OCI-M2 (cell line): ENCODE data around the gene REV1.

Source experiments
- DNase-seq: peaks from one replicate; lab custom pipeline; 2025; ENCODE audit not compliant: unreplicated experiment; lab: John Stamatoyannopoulos, UW

Gene REV1

GRCh38 chr2:99451280-99451679, 38.5 kb downstream of the REV1 start:
- DNase-seq: no peak

GRCh38 chr2:99450199-99450598, 39.6 kb downstream of the REV1 start:
- no peak for DNase-seq

- no peak for DNase-seq
Measured at GRCh38 chr2:99448556-99448955, 41.3 kb downstream of the REV1 start.

GRCh38 chr2:99445065-99445464, 44.8 kb downstream of the REV1 start:
- no peak for DNase-seq

GRCh38 chr2:99444222-99444621, 45.6 kb downstream of the REV1 start:
- no peak for DNase-seq

- no peak for DNase-seq
Measured at GRCh38 chr2:99442837-99443236, 47.0 kb downstream of the REV1 start.

GRCh38 chr2:99439971-99440505, 49.8 kb downstream of the REV1 start:
- DNase-seq: no peak

GRCh38 chr2:99436874-99437273, 52.9 kb downstream of the REV1 start:
- DNase-seq: no peak

- no peak for DNase-seq
Measured at GRCh38 chr2:99433340-99433739, 56.5 kb downstream of the REV1 start.

- no peak for DNase-seq
Measured at GRCh38 chr2:99431587-99432275, 58.1 kb downstream of the REV1 start.

GRCh38 chr2:99430614-99431291, 59.1 kb downstream of the REV1 start:
- no peak for DNase-seq

GRCh38 chr2:99425022-99425421, 64.8 kb downstream of the REV1 start:
- DNase-seq: no peak

GRCh38 chr2:99424371-99424770, 65.4 kb downstream of the REV1 start:
- DNase-seq: no peak

- DNase-seq: no peak
Measured at GRCh38 chr2:99422599-99422998, 67.2 kb downstream of the REV1 start.

GRCh38 chr2:99421469-99421868, 68.3 kb downstream of the REV1 start:
- no peak for DNase-seq

GRCh38 chr2:99420751-99421299, 69.0 kb downstream of the REV1 start:
- DNase-seq: no peak

- DNase-seq: no peak
Measured at GRCh38 chr2:99420031-99420430, 69.8 kb downstream of the REV1 start.

GRCh38 chr2:99417396-99417795, 72.4 kb downstream of the REV1 start:
- no peak for DNase-seq

- no peak for DNase-seq
Measured at GRCh38 chr2:99414566-99414965, 75.3 kb downstream of the REV1 start.

- DNase-seq: no peak
Measured at GRCh38 chr2:99410276-99410675, 79.5 kb downstream of the REV1 start.

- no peak for DNase-seq
Measured at GRCh38 chr2:99406137-99406536, 83.7 kb downstream of the REV1 start.
